ENCODE results near the gene SKAP2. TPM values are rescaled to one million over a fixed set of nuclear protein-coding genes. Genes with fewer than 3 reads are reported as not detected.

The SKAP2 gene
- total and polyA plus RNA-seq, 10 of the 15 experiments (the other 5 are each of a cell fraction or from before 2014, with no cell fraction given): 10.9 to 40.6 (median 23.5) TPM

GRCh38 chr7:26779978-26780595, 84.3 kb downstream of the SKAP2 start (continued):
- TF ChIP-seq ETV6 (conservative IDR thresholded peaks at IDR 0.05 in 1 of 2, IDR thresholded peaks at IDR 0.05 in 1 of 2; ENCODE audit: borderline replicate concordance in 1 of 2, low read depth in 1 of 2) (no peak), RAD51 (IDR thresholded peaks at IDR 0.05) (no peak), USF1 (IDR thresholded peaks at IDR 0.05; ENCODE audit: borderline replicate concordance, extremely low read length, insufficient read depth, low read depth, low read length) (no peak), ESRRA (IDR thresholded peaks at IDR 0.05; ENCODE audit: low read length) (no peak), NFYA (IDR thresholded peaks at IDR 0.05; ENCODE audit: borderline replicate concordance, low read depth, low read length) (no peak)

- no peaks in the 10 kb centered on the region for H3K27me3 ChIP-seq (replicated peaks in 1 of 2; ENCODE audit: control insufficient read depth in 2 of 2, insufficient read depth in 2 of 2, low read length in 1 of 2)
- FAIRE-seq (no peak), ATAC-seq (no peak), DNase-seq (ENCODE audit: low read depth, low spot score) (no peak)
- no peak overlapping the region for H3K9ac ChIP-seq (ENCODE audit: control insufficient read depth, insufficient read depth, low read length)
- no peaks in the 10 kb centered on the region for H3K79me2 ChIP-seq (ENCODE audit: control insufficient read depth, insufficient read depth, low read length)
- POLR2A ChIA-PET: no interaction called here
- BruUV-seq (replicated peaks): no TSS peak
- no peaks in the 10 kb centered on the region for H3K9me3 ChIP-seq (replicated peaks; ENCODE audit: control insufficient read depth, insufficient read depth, low read length)
- CTCF ChIA-PET: interaction anchor here (0.9 kb wide), 1 partner anchor 93 kb away, joined by 3 read pairs; no protein-coding TSS in a partner anchor
- H2AFZ ChIP-seq (ENCODE audit: control insufficient read depth, low read depth, low read length): no peak overlapping the region
- SMC1A ChIA-PET (ENCODE audit: uncharacterized antibody, unreplicated experiment): interaction anchor here (1.1 kb wide), 1 partner anchor 12 kb away, joined by 3 read pairs; no protein-coding TSS in a partner anchor
- no peak overlapping the region for H3K4me2 ChIP-seq (ENCODE audit: control insufficient read depth, insufficient read depth)
- intact Hi-C loops (cut with micrococcal nuclease; ENCODE audit: unreplicated experiment): no loop called here
- in situ Hi-C loops (cut with MboI): no loop called here
- H4K20me1 ChIP-seq (ENCODE audit: control insufficient read depth, insufficient read depth): no peaks in the 10 kb centered on the region
- no peaks in the 10 kb centered on the region for H3K4me1 ChIP-seq (ENCODE audit: control insufficient read depth, insufficient read depth, low read length)
- H3K4me3 ChIP-seq: no peak overlapping the region
- H3K36me3 ChIP-seq (ENCODE audit: control insufficient read depth in 2 of 2, insufficient read depth in 2 of 2, low read length in 1 of 2): no peaks in the 10 kb centered on the region; a peak in 1 of 4 replicates
- no peak overlapping the region for H3K27ac ChIP-seq (ENCODE audit: control insufficient read depth, insufficient read depth)
- RAD21 ChIA-PET (ENCODE audit: unreplicated experiment): interaction anchor here (0.6 kb wide), 1 partner anchor 34 kb away, joined by 3 read pairs; no protein-coding TSS in a partner anchor
- TF ChIP-seq MAX (IDR thresholded peaks at IDR 0.05; ENCODE audit: low read depth, low read length) (no peak), ZBTB4 (CRISPR knock-in tag; IDR thresholded peaks at IDR 0.05) (no peak), SKIL (IDR thresholded peaks at IDR 0.05; ENCODE audit: low read depth, poor library complexity, severe bottlenecking) (no peak), KLF5 (IDR thresholded peaks at IDR 0.05; ENCODE audit: partially characterized antibody) (no peak), SPI1 (IDR thresholded peaks at IDR 0.05; ENCODE audit: borderline replicate concordance, insufficient read depth, low read depth, low read length) (no peak), YBX1 (IDR thresholded peaks at IDR 0.05) (no peak), YY1 (IDR thresholded peaks at IDR 0.05; ENCODE audit: low read depth, low read length) (no peak), SMAD5 (IDR thresholded peaks at IDR 0.05; ENCODE audit: low read depth) (no peak), JUND (IDR thresholded peaks at IDR 0.05; ENCODE audit: low read depth, low read length) (no peak), STAT3 (IDR thresholded peaks at IDR 0.05; ENCODE audit: low read depth, low read length) (no peak), SRF (IDR thresholded peaks at IDR 0.05; ENCODE audit: low read depth in 2 of 2, low read length in 2 of 2) (no peak)
Observed at GRCh38 chr7:26777385-26777784, 87.0 kb downstream of the SKAP2 start.

All from GM12878 (cell line).